T-helper 2 cell (primary cell): ENCODE results near the gene PHACTR2.

ENCODE experiments used
- DNase-seq, 5 experiments: peaks; one replicate each; pipeline versions ENCODE4 v3.0.0 to v3.0.0-alpha.2; 2012 to 2022

Gene PHACTR2

DNA sequence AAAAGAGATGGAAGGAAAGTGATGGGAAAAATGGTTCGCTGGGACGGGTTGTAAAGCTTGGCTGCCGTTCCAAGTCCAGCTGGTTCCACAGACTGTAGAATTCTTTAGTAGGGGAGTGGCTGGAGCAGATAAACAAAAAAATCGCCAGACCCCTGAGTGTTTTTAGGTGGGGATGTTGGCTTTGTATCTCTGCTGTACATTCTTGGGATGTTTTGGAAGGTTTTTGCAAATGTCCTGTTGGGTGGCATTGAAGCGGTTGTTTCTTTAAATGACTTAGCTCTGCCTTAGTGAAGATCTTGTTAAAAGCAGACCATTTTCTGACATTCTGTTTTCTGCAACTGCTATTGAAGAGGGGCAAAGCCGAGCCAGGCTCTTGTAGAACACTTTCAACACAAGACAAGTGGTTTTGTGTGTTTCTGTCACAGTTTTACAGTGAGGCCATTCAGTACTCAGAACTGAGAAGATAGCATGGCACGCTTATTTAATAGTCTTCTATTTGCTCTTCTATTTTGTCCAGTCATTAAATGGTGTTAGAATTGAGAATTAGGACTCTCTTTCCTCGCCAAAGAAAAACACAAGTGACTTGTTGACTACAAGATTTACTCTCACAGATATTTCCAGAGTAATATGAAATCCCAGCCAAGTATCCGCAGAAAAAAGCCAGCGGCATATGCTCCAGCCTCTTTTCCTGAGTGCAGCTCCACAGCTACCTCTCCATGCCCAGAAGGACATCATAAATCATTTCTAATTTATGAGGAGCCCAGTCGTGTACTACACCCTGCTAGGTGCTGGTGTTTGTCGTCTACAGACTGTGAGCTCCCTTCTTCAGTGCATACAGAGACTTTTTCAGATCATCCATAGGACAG lies 65.8 kb downstream of the PHACTR2 start:
- no peak for DNase-seq

DNA sequence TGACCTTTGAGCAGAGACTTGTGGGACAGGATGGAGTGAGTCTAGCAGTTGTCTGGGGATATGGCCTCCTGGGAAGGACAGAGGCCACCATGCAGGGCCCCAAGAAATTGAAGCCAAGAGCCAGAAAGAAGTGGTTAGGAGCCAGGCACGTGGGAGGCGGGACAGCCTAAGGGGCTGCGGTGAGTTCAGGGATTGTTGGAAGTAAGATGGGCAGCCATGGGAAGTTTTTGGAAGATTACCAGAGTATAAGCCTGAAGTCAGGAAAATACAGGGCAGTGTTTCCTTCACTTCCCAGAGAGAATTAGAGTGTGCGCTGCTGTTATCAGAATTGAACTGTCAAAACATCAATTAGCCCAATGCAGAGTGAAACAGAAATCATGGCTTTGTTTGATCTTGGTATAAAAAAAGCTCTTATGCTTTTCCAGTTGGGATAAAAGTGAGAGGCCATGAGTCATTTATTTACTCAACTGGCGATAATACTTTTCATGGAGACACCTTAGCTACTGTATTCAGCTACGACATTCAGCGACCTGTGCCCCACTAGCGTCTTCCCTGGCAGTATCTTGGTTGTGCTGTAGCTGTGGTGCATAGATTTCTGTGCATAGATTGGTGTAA lies 66.9 kb downstream of the PHACTR2 start:
- no peak for DNase-seq

DNA sequence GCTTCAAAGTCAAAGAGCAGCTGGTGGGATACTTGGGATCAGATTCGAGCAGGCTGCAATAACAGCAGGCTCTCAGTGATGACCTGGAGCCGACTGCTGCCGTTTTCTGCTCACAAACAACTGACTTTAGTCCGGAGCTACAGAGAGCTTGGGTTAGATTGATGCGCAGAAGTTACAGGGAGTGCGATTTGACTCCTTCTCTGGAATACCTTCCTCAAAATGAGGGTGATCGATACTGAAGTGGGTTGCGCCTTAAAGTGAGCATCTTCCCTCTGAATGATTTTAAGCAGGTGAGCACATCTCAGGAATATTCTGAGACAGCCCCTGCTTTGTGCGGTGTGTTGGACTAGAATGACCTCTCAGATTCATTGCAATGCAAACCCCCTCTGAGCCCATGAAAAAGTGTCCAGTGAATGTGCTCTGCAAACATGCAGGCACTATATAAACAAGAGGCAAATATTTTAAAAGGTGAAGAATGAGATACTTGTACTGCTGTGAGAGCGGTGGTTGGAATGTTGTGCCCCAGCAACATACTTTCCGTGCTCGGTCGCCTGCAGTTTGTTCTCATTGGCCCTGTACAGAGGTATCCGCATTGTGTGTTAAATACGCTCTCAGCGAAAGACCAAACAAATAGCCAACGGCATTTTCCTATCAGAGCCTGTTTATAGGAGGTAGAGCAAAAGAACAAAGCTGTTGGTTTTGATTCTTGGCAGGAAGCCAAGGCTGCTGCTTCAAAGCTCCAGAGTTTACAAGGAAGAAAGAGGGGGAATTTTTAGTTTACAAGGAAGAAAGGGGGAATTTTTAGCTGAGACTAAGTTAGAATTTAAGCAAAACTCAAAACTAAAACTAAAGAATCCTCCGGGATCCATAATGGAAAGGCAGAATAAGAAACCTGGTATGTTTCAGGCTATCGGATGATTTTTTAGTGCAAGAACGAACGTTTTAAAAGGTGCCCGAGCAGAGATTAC lies 67.7 kb downstream of the PHACTR2 start:
- no peak for DNase-seq

DNA sequence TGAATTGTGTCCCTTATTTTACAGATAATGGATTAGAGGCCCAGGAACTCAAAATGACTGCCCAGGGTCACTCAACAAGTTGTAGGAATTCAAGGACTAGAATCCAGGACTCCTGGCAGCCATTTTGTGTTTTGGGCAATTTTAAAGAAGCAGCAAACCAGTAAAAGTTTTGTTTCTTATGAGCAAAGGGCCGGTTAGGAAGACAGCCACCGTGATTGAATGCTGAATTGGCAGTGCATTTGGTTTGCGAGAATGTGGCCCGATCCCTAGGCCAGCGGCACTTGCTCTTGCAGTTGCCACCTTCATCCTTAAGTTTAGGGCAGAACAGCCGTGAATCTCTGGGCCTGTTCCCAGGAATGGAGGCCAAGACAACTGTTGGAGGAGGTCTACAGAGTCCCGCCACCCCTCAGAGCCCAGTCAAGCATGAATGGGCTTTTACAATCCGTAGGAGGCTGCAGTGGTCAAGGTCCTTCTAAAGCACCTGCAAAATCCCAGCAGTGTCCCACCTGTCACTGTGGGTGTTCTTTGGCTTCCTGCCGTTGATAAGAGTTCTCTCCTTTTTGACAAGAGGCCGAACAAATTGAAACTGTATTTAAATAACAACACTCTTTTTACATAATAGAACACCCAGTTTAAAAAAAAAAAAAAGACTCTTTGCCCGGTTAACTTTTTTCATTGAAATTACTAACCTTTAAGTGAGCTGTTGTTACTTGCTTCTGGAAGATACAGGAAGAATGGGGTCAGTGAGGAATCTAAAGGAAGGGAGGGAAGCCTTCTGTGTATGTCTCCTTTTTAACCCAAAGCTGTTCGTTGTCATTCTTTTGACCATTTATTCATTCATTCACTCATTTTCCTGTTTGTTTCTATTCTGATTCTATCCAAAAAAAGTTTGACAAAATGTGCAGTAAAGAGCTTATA lies 68.7 kb downstream of the PHACTR2 start:
- no peak for DNase-seq

DNA sequence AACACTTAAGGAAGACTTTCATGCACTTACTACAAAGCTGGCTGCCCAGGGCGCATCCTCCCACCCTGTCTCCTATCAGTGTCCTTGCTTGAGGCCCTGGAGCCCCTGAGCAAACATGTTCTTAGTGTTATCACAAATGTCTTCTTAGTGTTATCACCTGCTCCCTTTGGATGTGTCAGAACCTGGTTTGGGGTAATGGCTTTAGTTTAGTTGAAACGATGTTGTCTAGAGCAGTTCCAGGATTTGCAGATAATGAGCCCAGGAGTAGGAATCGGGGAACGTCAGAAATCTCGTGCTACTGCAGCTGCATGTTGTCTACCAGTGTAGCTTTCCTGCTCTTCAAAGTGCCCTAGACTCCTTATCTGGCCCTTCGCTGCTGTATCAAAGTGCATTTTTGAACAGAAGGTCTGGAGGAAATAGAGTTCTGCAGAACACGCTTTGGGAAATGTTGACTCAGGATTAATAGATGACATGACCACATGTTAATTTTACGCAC lies 69.6 kb downstream of the PHACTR2 start:
- no peak for DNase-seq

DNA sequence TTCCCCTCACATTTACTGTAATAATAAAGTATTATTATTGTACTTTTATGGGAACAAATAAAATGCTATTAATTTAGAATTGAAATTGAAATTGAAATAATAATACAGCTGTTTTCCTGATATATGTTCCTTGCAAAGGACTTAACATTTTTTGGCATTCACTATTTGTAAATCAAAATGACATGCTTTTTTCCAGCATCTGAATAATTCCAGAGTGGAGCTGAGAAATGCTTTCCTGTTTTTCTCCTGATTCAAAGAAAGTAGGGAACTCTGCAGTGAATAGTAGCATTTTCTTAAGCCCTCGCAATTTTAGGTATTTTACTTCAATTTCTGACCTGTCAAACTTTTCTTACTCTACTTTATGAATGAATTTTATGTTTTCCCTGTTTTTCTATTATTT lies 72.1 kb downstream of the PHACTR2 start:
- no peak for DNase-seq

DNA sequence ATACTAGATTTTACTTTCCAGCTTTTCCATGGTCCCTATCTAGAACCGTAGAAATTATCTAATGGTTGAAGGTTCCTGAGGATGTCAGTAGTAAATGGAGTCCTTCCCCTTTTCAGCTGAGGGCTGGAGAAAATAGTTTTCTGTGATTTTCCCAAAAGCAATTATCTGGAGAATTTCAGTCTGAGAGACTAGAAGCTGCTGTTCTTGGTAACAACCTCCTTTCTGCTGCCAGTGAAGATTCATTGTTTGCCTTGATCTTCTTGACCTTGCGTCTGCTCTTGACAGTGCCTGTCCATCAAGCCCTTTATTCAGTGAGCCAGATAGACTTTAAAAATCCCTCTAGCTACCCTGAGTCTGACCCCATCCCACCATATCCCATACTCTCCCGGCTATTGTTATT lies 73.1 kb downstream of the PHACTR2 start:
- DNase-seq = no peak

DNA sequence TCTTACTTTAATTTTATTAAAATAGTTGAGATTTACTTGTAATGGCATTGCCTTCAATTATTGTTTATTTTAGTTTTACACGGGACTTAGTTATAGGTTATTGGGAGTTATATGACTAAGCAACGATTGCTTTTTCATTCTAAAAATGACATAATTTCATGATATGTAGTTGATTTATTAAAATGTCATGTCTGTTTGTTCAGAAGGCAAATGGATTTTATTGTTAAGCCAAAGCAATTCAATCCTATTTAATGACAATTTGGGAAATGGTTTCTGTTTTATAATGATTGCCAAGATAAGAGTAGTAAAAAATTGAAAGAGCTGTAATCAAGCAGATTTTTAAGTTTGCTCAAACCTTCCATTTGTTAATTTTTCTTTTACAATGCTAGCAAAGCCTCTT lies 74.7 kb downstream of the PHACTR2 start:
- no peak for DNase-seq

DNA sequence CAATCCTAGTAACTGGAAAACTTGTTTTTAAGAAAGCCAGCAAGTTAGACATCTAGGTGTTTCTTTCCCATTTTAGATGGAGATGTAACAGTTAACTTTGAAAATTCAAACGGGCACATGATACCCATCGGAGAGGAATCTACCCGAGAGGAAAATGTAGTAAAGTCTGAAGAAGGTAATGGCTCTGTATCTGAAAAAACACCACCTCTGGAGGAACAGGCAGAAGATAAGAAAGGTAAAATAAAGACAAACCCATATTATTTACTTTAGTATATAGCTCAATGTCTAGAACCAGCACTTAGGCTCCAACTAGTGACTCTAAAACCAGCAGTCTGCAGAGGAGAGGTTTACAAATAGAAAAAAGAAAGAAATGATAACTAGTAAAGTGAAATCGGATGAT lies 75.9 kb downstream of the PHACTR2 start:
- no peak for DNase-seq

DNA sequence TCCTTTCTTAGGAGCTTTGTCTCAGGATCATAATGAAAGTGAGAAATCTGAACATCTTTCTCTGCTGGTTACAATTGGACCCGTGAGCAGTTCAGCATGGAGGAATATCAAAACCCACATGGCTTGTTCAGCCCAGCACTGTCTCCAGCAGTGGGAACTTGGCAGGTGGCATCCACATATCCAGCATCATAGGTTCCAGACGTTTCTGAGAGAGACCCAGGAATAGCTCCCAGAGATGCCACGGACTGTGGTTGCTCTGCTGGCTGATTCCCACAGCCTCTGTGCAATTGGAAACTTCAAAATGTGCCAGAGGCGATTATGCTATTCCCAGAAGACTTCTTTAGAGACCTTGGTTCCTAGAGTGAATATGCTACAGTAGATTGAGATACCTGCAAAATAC lies 76.4 kb downstream of the PHACTR2 start:
- no peak for DNase-seq

DNA sequence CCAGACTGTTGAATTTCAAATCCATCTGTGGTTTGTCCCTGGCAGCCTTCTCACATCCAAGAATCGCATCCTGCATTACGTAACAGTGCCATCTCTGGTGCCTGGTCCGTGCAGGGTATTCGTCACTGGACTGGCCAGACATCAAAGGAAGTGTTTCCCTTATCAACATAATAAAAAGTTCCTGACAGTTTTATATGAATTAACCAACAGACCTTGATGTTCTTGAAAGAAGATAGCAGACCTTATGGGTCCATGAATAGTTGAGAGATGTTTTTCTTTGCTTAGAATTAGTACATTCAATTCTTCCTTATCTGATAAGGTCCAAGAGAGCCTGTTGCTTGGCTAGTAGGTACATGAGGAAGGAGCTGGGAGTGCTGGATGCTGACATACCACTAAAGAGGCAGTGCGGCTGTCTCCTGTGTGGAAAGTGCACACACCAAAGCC lies 77.6 kb downstream of the PHACTR2 start:
- DNase-seq = no peak

DNA sequence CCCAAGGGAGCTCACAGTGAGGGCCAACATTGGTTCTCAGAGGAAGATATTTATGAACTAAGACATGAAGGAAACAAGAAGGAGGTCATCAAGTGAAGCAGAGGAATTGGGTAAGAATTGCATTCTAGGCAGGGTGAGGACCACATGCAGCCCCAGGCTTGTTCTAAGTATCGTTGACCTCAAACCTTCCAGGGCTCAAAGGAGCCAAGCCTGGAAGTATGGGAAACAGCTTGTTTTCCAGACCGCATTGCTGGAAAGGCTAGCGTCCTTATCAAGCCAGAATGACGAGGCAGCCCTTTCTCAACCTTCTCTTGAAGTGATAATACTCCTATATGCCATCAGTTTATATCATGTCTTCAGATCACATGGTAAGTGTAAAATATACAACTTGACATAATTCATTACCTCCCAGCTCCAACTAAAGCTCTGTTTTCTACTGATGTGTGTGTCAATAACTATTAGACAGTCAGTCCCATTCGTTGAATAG lies 79.6 kb downstream of the PHACTR2 start:
- no peak for DNase-seq

DNA sequence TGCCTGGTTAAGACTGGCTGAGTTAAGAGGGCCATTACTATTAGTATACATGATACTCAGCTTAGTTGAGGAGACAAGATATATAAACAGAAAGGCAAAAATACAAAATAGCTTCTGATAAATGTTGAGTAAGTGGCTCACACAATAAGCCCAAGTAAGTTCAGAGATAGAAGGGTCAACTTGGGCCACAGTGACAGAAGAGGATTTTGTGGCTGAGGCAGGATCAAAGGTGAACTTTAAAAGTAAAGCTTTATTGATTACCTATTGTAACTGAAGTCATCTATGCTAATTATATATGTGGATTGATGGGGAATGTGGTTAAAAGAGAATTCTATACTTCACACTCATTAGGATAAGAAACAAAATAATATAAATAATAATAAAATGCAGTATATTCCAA lies 80.8 kb downstream of the PHACTR2 start:
- DNase-seq = no peak

DNA sequence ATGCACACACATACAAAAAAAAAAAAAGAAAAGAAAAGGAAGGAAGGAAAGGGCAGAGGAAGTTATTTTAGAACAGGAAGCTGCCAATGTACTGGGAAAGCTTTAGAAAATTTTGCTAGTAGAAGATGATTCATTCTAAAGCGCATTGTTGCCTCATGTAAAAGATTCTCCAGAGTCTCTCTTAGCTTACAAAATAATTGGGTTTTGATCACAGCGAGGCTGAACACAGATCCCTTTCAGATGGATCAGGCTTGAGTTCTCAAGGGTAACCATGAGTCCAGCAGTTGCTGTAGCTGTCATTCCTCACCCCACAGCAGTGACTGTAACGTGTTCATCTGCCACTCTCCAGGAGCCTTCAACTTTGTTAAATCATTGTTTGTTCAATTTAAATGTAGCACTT lies 81.9 kb downstream of the PHACTR2 start:
- DNase-seq = no peak

DNA sequence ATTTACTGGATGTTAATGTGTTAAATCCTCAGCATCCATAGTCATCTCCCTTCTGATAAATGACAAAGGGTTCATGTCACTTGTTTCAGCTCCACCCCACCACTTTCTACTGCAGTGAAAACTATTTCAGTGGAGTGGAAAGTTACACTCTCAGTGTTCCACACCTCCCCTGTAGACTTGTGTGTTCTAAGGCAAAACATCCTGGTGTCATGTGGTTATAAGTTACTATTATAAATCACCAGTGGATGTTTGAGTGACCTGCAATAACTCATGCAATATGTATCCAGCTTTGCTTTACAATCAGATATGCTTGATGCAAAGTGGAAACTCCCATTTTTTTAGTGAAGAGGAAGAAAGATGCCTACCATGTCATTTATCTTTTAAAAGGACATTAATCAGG lies 83.3 kb downstream of the PHACTR2 start:
- no peak for DNase-seq

DNA sequence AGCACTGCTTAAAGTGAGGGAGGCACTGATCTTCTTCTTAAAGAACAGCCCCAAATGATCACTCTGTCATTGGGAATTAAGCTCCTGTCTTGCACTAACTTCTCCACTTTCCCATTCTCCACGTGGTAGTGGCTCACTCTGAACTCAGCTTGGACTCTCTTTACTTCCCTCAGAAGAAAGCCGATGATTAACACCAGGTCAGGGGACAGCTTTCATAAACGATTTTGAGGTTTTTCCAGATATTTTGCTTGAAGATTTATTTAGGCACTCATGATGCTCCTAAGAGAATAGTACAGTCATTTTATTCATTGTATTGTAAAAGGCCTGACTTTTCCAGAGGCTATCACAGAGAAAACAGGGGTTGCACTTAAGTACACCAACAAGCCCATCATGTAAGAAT lies 84.4 kb downstream of the PHACTR2 start:
- DNase-seq = no peak

DNA sequence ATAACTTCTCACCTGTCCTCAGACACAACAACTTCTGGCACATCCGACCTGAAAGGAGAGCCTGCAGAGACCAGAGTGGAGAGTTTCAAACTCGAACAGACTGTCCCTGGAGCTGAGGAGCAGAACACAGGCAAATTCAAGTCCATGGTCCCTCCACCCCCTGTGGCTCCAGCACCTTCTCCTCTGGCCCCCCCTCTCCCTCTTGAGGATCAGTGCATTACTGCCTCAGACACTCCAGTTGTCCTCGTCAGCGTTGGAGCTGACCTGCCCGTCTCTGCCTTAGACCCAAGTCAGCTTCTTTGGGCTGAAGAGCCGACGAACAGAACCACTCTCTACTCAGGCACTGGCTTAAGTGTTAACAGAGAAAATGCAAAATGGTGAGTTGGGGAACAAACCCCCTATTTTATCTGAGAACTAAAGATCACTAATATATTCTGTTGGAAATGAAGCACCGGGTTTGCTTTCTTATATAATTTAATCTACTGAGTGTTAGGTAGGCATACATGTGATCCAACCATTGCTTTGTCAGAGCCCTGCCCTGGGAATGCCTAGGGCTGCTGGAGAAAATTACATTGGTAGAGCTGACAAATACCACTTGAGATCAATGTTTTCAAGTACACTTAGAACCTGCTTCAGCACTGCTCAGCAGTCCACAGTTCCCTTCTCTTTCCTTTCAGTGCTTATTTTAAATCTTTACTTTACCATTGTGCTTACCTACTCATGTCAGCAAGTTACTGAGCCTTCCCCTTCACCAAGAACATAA lies 87.8 kb downstream of the PHACTR2 start:
- DNase-seq = no peak

DNA sequence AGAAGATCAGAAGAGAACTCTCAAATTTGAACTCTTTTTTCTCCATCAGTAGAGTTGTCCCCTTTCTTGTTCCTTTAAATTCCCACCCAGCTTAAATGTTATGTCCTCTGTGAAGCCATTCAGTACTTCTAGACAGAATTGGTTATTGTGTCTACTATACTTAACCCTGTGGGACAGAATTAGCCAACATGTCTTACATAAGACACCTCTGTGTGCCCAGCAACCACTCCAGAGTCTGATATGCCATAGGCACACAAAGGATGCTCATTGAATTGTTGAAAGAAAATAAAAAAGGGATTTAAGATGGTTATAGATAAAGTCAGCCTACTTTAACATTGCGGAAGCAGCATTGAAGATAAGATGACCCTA lies 88.4 kb downstream of the PHACTR2 start:
- no peak for DNase-seq

DNA sequence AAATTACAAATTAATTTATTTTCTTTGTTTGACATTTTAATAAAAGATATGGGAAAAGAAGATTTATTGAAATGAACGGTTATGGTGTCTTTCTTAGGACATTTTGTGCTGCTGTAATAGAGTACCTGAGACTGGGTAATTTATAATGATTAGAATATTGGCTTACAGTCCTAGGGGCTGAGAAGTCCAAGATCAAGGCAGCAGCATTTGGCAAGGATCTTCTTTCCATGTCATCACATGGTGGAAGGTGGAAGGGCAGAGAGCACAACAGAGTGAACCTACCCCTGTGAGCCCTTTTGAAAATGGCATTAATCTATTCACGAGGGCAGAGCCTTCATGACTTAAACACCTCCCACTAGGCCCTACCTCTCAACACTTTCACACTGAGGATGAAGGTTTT lies 89.7 kb downstream of the PHACTR2 start:
- no peak for DNase-seq

DNA sequence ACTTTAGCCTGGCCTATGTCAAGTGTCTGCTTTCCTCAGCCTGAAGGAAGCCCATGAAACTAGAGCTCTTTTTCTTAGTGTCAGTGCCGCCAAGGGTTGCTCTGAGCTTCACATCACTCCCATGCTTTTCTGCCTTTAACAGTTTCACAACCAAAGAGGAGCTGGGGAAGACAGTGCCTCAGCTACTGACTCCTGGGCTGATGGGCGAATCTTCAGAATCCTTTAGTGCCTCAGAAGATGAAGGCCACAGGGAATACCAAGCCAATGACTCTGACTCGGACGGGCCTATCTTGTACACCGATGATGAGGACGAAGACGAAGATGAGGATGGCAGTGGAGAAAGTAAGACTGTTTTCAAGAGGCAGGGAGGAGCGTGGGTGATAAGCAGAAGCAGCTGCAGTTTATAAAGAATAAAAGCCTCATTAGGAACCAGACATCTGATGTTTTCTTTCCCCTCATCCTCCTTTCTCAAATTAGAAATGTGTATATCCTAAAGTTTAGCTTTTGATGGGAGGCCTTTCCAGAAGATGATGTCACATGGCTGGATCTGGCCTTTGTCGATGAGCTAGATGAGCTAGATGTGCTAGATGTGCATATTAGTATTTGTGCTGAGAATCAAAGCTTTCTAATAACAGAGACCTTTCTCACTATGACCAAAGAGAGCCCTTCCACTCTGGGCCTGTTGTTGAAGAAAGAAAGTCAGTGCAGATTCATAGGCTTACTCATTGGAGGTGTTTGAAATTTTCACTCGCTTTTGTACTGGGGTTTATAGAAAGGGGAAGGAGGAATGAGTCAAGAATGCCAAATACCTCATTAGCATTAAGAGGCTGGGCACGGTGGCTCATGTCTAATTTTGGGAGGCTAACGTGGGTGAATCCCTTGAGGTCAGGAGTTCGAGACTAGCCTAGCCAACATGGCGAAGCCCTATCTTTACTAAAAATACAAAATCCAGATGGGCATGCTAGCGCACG lies 94.6 kb downstream of the PHACTR2 start:
- no peak for DNase-seq
